Measurements from ENCODE around the gene SH3RF3. TPM values are rescaled to one million over a fixed set of nuclear protein-coding genes. Genes with fewer than 3 reads are reported as not detected.
A peak's percentile ranks its signal among the peaks of the same experiment; 100 is the strongest.

The SH3RF3 gene
- total RNA-seq, 2 donors from 2014 or later: 1.0 to 1.7 TPM

GRCh38 chr2:109365131-109365530 lies 236.1 kb downstream of the SH3RF3 start:
- Mint-ChIP-seq H3K27ac (no peak overlapping the region), H3K9me3 (no peaks in the 10 kb centered on the region), H3K36me3 (no peaks in the 10 kb centered on the region)
- no peak for ATAC-seq
- DNase-seq (ENCODE audit: low spot score in 2 of 2): peak in 1 of 2 donors; percentile 13

GRCh38 chr2:109367683-109368082 lies 238.7 kb downstream of the SH3RF3 start:
- peaks cover 0 to 1% of the 10 kb centered on the region in 2 donors for H3K36me3 Mint-ChIP-seq
- H3K27ac Mint-ChIP-seq: no peak overlapping the region
- no peak for ATAC-seq
- no peak for DNase-seq (ENCODE audit: low spot score in 2 of 2)
- no peaks in the 10 kb centered on the region for H3K9me3 Mint-ChIP-seq

GRCh38 chr2:109368798-109369197 lies 239.8 kb downstream of the SH3RF3 start:
- Mint-ChIP-seq H3K9me3 (no peaks in the 10 kb centered on the region), H3K27ac (no peak overlapping the region), H3K36me3 (peaks cover 0 to 9% of the 10 kb centered on the region in 2 donors)
- DNase-seq (ENCODE audit: low spot score in 2 of 2) (peak in 1 of 2 donors; percentile 26), ATAC-seq (no peak)

GRCh38 chr2:109369671-109370191 lies 240.7 kb downstream of the SH3RF3 start:
- H3K36me3 Mint-ChIP-seq: peaks cover 0 to 9% of the 10 kb centered on the region in 2 donors
- ATAC-seq: no peak
- DNase-seq (ENCODE audit: low spot score in 2 of 2): peak in 1 of 2 donors; percentile 48
- no peak overlapping the region for H3K27ac Mint-ChIP-seq
- H3K9me3 Mint-ChIP-seq: no peaks in the 10 kb centered on the region

GRCh38 chr2:109370399-109371035 lies 241.5 kb downstream of the SH3RF3 start:
- DNase-seq (ENCODE audit: low spot score in 2 of 2) (peak in 1 of 2 donors; percentile 47), ATAC-seq (no peak)
- Mint-ChIP-seq H3K9me3 (no peaks in the 10 kb centered on the region), H3K27ac (peak overlapping the region in 1 of 2 donors; percentile 43), H3K36me3 (peaks cover 0 to 9% of the 10 kb centered on the region in 2 donors)

- DNase-seq (ENCODE audit: low spot score in 2 of 2): peak in 1 of 2 donors; percentile 30
- peak overlapping the region in 1 of 2 donors; percentile 59 for H3K27ac Mint-ChIP-seq
- H3K36me3 Mint-ChIP-seq: peaks cover 0 to 9% of the 10 kb centered on the region in 2 donors
- H3K9me3 Mint-ChIP-seq: no peaks in the 10 kb centered on the region
- no peak for ATAC-seq
These were observed 242.6 kb downstream of the SH3RF3 start for GRCh38 chr2:109371481-109372170.

- no peaks in the 10 kb centered on the region for H3K9me3 Mint-ChIP-seq
- no peak overlapping the region for H3K27ac Mint-ChIP-seq
- peaks cover 0 to 9% of the 10 kb centered on the region in 2 donors for H3K36me3 Mint-ChIP-seq
- DNase-seq (ENCODE audit: low spot score in 2 of 2): no peak
- no peak for ATAC-seq
These were observed 243.2 kb downstream of the SH3RF3 start for GRCh38 chr2:109372171-109372568.

GRCh38 chr2:109372614-109373013 lies 243.6 kb downstream of the SH3RF3 start:
- Mint-ChIP-seq H3K9me3 (no peaks in the 10 kb centered on the region), H3K27ac (no peak overlapping the region), H3K36me3 (peaks cover 0 to 9% of the 10 kb centered on the region in 2 donors)
- DNase-seq (ENCODE audit: low spot score in 2 of 2) (peak in 1 of 2 donors; percentile 11), ATAC-seq (no peak)

- Mint-ChIP-seq H3K9me3 (no peaks in the 10 kb centered on the region), H3K27ac (no peak overlapping the region), H3K36me3 (peaks cover 0 to 9% of the 10 kb centered on the region in 2 donors)
- DNase-seq (ENCODE audit: low spot score in 2 of 2) (peak in 1 of 2 donors; percentile 38), ATAC-seq (no peak)
These were observed 245.0 kb downstream of the SH3RF3 start for GRCh38 chr2:109373791-109374547.

- peaks cover 0 to 9% of the 10 kb centered on the region in 2 donors for H3K36me3 Mint-ChIP-seq
- ATAC-seq (no peak), DNase-seq (ENCODE audit: low spot score in 2 of 2) (peak in 1 of 2 donors; percentile 53)
- H3K27ac Mint-ChIP-seq: no peak overlapping the region
- no peaks in the 10 kb centered on the region for H3K9me3 Mint-ChIP-seq
These were observed 245.6 kb downstream of the SH3RF3 start for GRCh38 chr2:109374548-109375130.

GRCh38 chr2:109375131-109375561 lies 246.1 kb downstream of the SH3RF3 start:
- DNase-seq (ENCODE audit: low spot score in 2 of 2): no peak
- no peak for ATAC-seq
- Mint-ChIP-seq H3K36me3 (peaks cover 0 to 9% of the 10 kb centered on the region in 2 donors), H3K9me3 (no peaks in the 10 kb centered on the region), H3K27ac (peak overlapping the region in 1 of 2 donors; percentile 60)

- H3K9me3 Mint-ChIP-seq: no peaks in the 10 kb centered on the region
- no peak for ATAC-seq
These were observed 246.7 kb downstream of the SH3RF3 start for GRCh38 chr2:109375656-109376055.

GRCh38 chr2:109376115-109376514 lies 247.1 kb downstream of the SH3RF3 start:
- no peaks in the 10 kb centered on the region for H3K9me3 Mint-ChIP-seq
- H3K36me3 Mint-ChIP-seq: peaks cover 0 to 9% of the 10 kb centered on the region in 2 donors
- ATAC-seq (no peak), DNase-seq (ENCODE audit: low spot score in 2 of 2) (peak in 1 of 2 donors; percentile 40)
- H3K27ac Mint-ChIP-seq: no peak overlapping the region

More at GRCh38 chr2:109375656-109376055, 246.7 kb downstream of the SH3RF3 start:
- H3K27ac Mint-ChIP-seq: no peak overlapping the region
- H3K36me3 Mint-ChIP-seq: peaks cover 0 to 9% of the 10 kb centered on the region in 2 donors
- DNase-seq (ENCODE audit: low spot score in 2 of 2): peak in 1 of 2 donors; percentile 43

GRCh38 chr2:109376796-109377495 lies 247.9 kb downstream of the SH3RF3 start:
- no peaks in the 10 kb centered on the region for H3K9me3 Mint-ChIP-seq
- no peak overlapping the region for H3K27ac Mint-ChIP-seq
- H3K36me3 Mint-ChIP-seq: peaks cover 0 to 9% of the 10 kb centered on the region in 2 donors
- ATAC-seq (no peak), DNase-seq (ENCODE audit: low spot score in 2 of 2) (no peak)

GRCh38 chr2:109377976-109378375 lies 249.0 kb downstream of the SH3RF3 start:
- H3K36me3 Mint-ChIP-seq: peaks cover 0 to 5% of the 10 kb centered on the region in 2 donors
- DNase-seq (ENCODE audit: low spot score in 2 of 2): peak in 1 of 2 donors; percentile 41
- H3K27ac Mint-ChIP-seq: no peak overlapping the region
- no peaks in the 10 kb centered on the region for H3K9me3 Mint-ChIP-seq
- no peak for ATAC-seq

- DNase-seq (ENCODE audit: low spot score in 2 of 2): peak in 1 of 2 donors; percentile 14
- H3K27ac Mint-ChIP-seq: peak overlapping the region in 1 of 2 donors; percentile 67
- H3K9me3 Mint-ChIP-seq: no peaks in the 10 kb centered on the region
- no peak for ATAC-seq
- no peaks in the 10 kb centered on the region for H3K36me3 Mint-ChIP-seq
These were observed 249.7 kb downstream of the SH3RF3 start for GRCh38 chr2:109378682-109379081.
